Measurements from ENCODE around the gene SLAMF7.

DNA sequence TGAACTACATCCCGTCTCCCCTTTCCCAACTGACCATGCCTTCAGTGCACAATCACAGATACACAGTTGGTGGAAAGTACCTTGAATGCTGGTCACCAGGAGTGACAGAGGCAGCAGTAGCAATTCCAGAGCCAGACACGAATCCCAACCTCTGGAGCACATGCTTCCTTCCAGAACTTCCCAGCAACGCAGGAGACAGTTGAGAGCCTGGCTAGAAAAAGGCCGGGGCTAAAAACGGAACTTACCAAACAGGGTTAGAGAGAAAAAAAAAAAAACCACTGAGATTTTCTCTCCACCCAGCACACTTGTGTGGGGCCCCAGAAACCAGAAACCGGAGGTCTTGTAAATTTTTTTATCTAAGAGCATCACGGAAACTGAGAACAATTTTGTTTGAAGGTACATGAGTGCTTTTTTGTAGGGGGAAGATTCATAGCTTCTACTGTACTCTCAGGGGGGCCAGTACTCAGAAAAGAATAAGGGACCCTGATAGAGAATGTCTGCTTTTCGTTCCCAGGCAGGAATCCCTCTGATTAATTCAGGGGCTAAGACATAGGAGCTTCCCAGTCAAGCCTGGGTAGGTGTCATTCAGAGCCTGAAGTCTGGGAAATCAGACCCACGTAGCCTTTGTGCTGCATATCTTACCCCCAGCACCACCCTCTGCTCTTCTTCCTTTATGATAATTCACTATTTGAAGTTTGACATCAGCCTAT lies 27.3 kb upstream of the SLAMF7 start, which contains the start of gene CD48:
- TF ChIP-seq, protein P1, sequence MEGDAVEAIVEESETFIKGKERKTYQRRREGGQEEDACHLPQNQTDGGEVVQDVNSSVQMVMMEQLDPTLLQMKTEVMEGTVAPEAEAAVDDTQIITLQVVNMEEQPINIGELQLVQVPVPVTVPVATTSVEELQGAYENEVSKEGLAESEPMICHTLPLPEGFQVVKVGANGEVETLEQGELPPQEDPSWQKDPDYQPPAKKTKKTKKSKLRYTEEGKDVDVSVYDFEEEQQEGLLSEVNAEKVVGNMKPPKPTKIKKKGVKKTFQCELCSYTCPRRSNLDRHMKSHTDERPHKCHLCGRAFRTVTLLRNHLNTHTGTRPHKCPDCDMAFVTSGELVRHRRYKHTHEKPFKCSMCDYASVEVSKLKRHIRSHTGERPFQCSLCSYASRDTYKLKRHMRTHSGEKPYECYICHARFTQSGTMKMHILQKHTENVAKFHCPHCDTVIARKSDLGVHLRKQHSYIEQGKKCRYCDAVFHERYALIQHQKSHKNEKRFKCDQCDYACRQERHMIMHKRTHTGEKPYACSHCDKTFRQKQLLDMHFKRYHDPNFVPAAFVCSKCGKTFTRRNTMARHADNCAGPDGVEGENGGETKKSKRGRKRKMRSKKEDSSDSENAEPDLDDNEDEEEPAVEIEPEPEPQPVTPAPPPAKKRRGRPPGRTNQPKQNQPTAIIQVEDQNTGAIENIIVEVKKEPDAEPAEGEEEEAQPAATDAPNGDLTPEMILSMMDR (conservative IDR thresholded peaks at IDR 0.05) = no peak
- TF ChIP-seq ZFX (IDR thresholded peaks at IDR 0.05) = no peak

Data from C4-2B (cell line).